Measurements from ENCODE around the gene LRRTM4.

LRRTM4 gene

GRCh38 chr2:77210725-77211124 lies 311.5 kb downstream of the LRRTM4 start:
- 100% methylated on average over 2 of the region's 3 CpGs for WGBS (ENCODE audit: insufficient coverage)
- POLR2A ChIA-PET: no interaction called here
- Histone ChIP-seq H3K4me1 (ENCODE audit: control extremely low read depth in 1 of 4, control insufficient read depth in 4 of 4, insufficient read depth in 4 of 4, low read length in 3 of 4) (no peaks in the 10 kb centered on the region), H3K9me3 (ENCODE audit: control extremely low read depth in 1 of 5, control insufficient read depth in 4 of 5, insufficient read depth in 2 of 5, low read depth in 1 of 5, low read length in 4 of 5) (no peaks in the 10 kb centered on the region), H3K36me3 (ENCODE audit: control insufficient read depth in 4 of 4, insufficient read depth in 4 of 4, low read length in 3 of 4) (no peaks in the 10 kb centered on the region), H3K27ac (ENCODE audit: insufficient read depth in 1 of 2, low read depth in 1 of 2, low read length in 2 of 2, poor library complexity in 1 of 2, severe bottlenecking in 2 of 2) (no peak overlapping the region), H3K4me3 (ENCODE audit: control insufficient read depth in 1 of 7, extremely low read depth in 1 of 7, insufficient read depth in 4 of 7, low read depth in 2 of 7, low read length in 6 of 7) (no peak overlapping the region), H3K27me3 (replicated peaks in 2 of 5; ENCODE audit: control insufficient read depth in 4 of 5, insufficient read depth in 5 of 5, low read length in 4 of 5) (no peaks in the 10 kb centered on the region)
- DNase-seq: no peak
- CTCF ChIA-PET: no interaction called here

DNA sequence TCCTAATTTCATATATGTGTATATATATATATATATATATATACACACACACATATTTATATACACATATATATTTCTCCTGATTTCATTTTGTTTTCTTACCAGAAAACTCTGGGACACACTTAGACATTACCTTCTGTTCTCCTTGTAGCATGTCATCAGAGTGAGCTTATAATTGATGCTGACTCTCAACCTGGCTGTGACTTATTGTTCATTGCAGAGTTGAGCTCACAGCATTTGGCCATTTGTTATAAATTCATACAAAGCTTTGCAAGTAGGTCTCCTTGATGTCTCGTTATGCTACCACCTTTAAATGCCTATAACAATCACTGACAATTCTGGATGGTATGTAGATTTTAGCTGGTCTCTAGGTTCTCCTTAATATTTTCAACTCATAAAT lies 314.8 kb downstream of the LRRTM4 start:
- H3K4me3 ChIP-seq (ENCODE audit: control insufficient read depth in 1 of 7, extremely low read depth in 1 of 7, insufficient read depth in 4 of 7, low read depth in 2 of 7, low read length in 6 of 7): no peak overlapping the region
- WGBS (ENCODE audit: insufficient coverage): no CpG with 5 or more reads among the region's 1 CpG
- POLR2A ChIA-PET: no interaction called here
- CTCF ChIA-PET: no interaction called here
- H3K27me3 ChIP-seq (replicated peaks in 2 of 5; ENCODE audit: control insufficient read depth in 4 of 5, insufficient read depth in 5 of 5, low read length in 4 of 5): no peaks in the 10 kb centered on the region
- no peak for DNase-seq
- H3K27ac ChIP-seq (ENCODE audit: insufficient read depth in 1 of 2, low read depth in 1 of 2, low read length in 2 of 2, poor library complexity in 1 of 2, severe bottlenecking in 2 of 2): no peak overlapping the region
- no peaks in the 10 kb centered on the region for H3K36me3 ChIP-seq (ENCODE audit: control insufficient read depth in 4 of 4, insufficient read depth in 4 of 4, low read length in 3 of 4)
- H3K9me3 ChIP-seq (ENCODE audit: control extremely low read depth in 1 of 5, control insufficient read depth in 4 of 5, insufficient read depth in 2 of 5, low read depth in 1 of 5, low read length in 4 of 5): no peaks in the 10 kb centered on the region
- no peaks in the 10 kb centered on the region for H3K4me1 ChIP-seq (ENCODE audit: control extremely low read depth in 1 of 4, control insufficient read depth in 4 of 4, insufficient read depth in 4 of 4, low read length in 3 of 4)

DNA sequence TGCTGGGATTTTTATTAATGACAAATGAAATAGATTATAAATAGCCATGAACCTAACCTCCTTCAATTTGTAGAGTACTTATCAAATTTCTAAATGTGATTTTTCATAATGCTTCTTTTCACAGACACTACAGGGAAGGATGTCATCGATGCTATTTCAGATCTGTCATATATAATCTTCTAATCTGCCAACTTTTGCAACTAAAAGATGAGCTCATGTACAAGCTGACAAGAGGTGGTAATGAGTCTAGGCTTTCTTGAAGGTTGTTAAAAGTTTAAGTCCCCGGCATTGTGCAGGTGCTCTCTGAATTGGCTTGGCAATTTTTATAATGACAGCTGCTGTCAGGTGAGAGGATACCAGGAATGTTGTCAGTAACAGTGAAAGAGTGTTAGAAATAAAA lies 320.4 kb downstream of the LRRTM4 start:
- 83% methylated on average over 1 of the region's 2 CpGs for WGBS (ENCODE audit: insufficient coverage)
- no peak for DNase-seq
- CTCF ChIA-PET: no interaction called here
- no peaks in the 10 kb centered on the region for H3K36me3 ChIP-seq (ENCODE audit: control insufficient read depth in 4 of 4, insufficient read depth in 4 of 4, low read length in 3 of 4)
- no peaks in the 10 kb centered on the region for H3K9me3 ChIP-seq (ENCODE audit: control extremely low read depth in 1 of 5, control insufficient read depth in 4 of 5, insufficient read depth in 2 of 5, low read depth in 1 of 5, low read length in 4 of 5)
- H3K4me1 ChIP-seq (ENCODE audit: control extremely low read depth in 1 of 4, control insufficient read depth in 4 of 4, insufficient read depth in 4 of 4, low read length in 3 of 4): no peaks in the 10 kb centered on the region
- POLR2A ChIA-PET: no interaction called here
- no peak overlapping the region for H3K4me3 ChIP-seq (ENCODE audit: control insufficient read depth in 1 of 7, extremely low read depth in 1 of 7, insufficient read depth in 4 of 7, low read depth in 2 of 7, low read length in 6 of 7)
- no peak overlapping the region for H3K27ac ChIP-seq (ENCODE audit: insufficient read depth in 1 of 2, low read depth in 1 of 2, low read length in 2 of 2, poor library complexity in 1 of 2, severe bottlenecking in 2 of 2)
- H3K27me3 ChIP-seq (replicated peaks in 2 of 5; ENCODE audit: control insufficient read depth in 4 of 5, insufficient read depth in 5 of 5, low read length in 4 of 5): no peaks in the 10 kb centered on the region

DNA sequence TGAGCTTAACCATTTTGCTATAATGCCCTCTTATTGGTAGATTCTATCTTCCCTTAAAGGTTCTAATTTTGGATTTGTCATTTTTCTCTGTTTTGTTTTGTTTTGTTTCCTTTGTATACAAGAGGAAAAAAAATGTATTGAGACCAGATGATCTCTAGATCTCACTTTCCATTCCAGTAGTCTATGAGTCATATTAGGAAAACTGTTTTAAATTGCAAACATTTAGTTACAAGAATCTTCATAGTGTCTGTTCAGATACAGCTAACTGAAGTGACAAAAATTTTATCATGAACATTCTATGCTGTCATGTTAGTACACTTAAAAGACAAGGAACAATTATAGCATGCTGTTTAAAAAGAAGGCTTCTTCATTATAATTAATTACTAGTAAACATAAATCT lies 322.8 kb downstream of the LRRTM4 start:
- Histone ChIP-seq H3K27ac (ENCODE audit: insufficient read depth in 1 of 2, low read depth in 1 of 2, low read length in 2 of 2, poor library complexity in 1 of 2, severe bottlenecking in 2 of 2) (no peak overlapping the region), H3K4me3 (ENCODE audit: control insufficient read depth in 1 of 7, extremely low read depth in 1 of 7, insufficient read depth in 4 of 7, low read depth in 2 of 7, low read length in 6 of 7) (no peak overlapping the region), H3K9me3 (ENCODE audit: control extremely low read depth in 1 of 5, control insufficient read depth in 4 of 5, insufficient read depth in 2 of 5, low read depth in 1 of 5, low read length in 4 of 5) (no peaks in the 10 kb centered on the region), H3K4me1 (ENCODE audit: control extremely low read depth in 1 of 4, control insufficient read depth in 4 of 4, insufficient read depth in 4 of 4, low read length in 3 of 4) (no peaks in the 10 kb centered on the region), H3K27me3 (replicated peaks in 2 of 5; ENCODE audit: control insufficient read depth in 4 of 5, insufficient read depth in 5 of 5, low read length in 4 of 5) (no peaks in the 10 kb centered on the region), H3K36me3 (ENCODE audit: control insufficient read depth in 4 of 4, insufficient read depth in 4 of 4, low read length in 3 of 4) (no peaks in the 10 kb centered on the region)
- CTCF ChIA-PET: no interaction called here
- DNase-seq: no peak
- POLR2A ChIA-PET: no interaction called here

DNA sequence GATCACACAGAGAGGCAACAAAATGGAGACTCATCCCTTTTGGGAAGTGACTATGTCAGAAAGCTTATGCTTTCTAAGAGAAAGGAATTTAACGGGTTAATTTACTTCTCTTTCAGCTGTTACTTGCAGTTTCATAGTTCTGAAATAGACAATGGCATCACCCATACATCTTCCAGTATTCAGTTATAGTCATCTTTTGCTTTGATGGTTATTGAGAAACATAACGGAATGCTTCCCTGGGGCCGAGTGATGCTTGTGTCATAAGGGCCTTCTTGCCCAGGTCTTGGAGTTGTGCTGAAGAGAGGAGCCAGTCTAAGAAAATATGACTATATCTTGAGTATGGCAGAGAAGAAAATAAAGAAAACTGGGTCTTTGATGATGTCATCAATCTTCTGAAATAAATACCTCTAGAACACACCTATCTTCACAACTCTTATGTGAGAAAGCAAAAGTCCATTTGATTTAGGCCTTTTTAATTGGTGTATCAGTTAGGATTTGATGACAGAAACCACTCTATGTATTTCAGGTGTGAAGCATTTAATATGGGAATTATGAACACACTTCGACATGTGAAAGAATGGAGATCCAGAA lies 328.2 kb downstream of the LRRTM4 start:
- no CpG with 5 or more reads among the region's 4 CpGs for WGBS (ENCODE audit: insufficient coverage)
- no peaks in the 10 kb centered on the region for H3K36me3 ChIP-seq (ENCODE audit: control insufficient read depth in 4 of 4, insufficient read depth in 4 of 4, low read length in 3 of 4)
- H3K27me3 ChIP-seq (replicated peaks in 2 of 5; ENCODE audit: control insufficient read depth in 4 of 5, insufficient read depth in 5 of 5, low read length in 4 of 5): no peaks in the 10 kb centered on the region
- no peak overlapping the region for H3K4me3 ChIP-seq (ENCODE audit: control insufficient read depth in 1 of 7, extremely low read depth in 1 of 7, insufficient read depth in 4 of 7, low read depth in 2 of 7, low read length in 6 of 7)
- no peak for DNase-seq
- CTCF ChIA-PET: no interaction called here
- H3K9me3 ChIP-seq (ENCODE audit: control extremely low read depth in 1 of 5, control insufficient read depth in 4 of 5, insufficient read depth in 2 of 5, low read depth in 1 of 5, low read length in 4 of 5): no peaks in the 10 kb centered on the region
- H3K4me1 ChIP-seq (ENCODE audit: control extremely low read depth in 1 of 4, control insufficient read depth in 4 of 4, insufficient read depth in 4 of 4, low read length in 3 of 4): no peaks in the 10 kb centered on the region
- POLR2A ChIA-PET: no interaction called here
- H3K27ac ChIP-seq (ENCODE audit: insufficient read depth in 1 of 2, low read depth in 1 of 2, low read length in 2 of 2, poor library complexity in 1 of 2, severe bottlenecking in 2 of 2): no peak overlapping the region

DNA sequence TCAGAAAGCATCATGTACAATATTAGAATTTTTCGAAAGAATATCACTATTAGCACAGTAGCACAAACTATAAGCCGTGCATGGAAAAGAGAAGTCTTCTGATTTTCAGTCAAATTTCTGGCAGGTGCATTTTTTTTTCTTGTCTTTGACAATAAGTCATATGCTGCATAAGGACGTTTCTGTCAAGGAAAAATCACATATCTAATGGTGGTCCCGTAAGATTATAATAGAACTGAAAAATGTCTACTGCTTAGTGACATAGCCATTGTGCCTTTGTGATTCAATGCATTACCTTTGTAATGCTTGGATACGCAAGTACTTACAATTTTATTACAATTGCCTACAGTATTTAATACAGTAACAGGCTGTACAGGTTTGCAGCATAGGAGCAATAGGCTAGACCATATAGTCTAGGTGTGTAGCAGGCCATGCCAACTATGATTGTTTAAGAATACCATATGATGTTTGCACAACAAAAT lies 329.3 kb downstream of the LRRTM4 start:
- no peaks in the 10 kb centered on the region for H3K9me3 ChIP-seq (ENCODE audit: control extremely low read depth in 1 of 5, control insufficient read depth in 4 of 5, insufficient read depth in 2 of 5, low read depth in 1 of 5, low read length in 4 of 5)
- DNase-seq: no peak
- 94% methylated on average over 4 of the region's 5 CpGs for WGBS (ENCODE audit: insufficient coverage)
- ChIA-PET POLR2A (no interaction called here), CTCF (no interaction called here)
- no peaks in the 10 kb centered on the region for H3K36me3 ChIP-seq (ENCODE audit: control insufficient read depth in 4 of 4, insufficient read depth in 4 of 4, low read length in 3 of 4)
- no peaks in the 10 kb centered on the region for H3K27me3 ChIP-seq (replicated peaks in 2 of 5; ENCODE audit: control insufficient read depth in 4 of 5, insufficient read depth in 5 of 5, low read length in 4 of 5)
- no peaks in the 10 kb centered on the region for H3K4me1 ChIP-seq (ENCODE audit: control extremely low read depth in 1 of 4, control insufficient read depth in 4 of 4, insufficient read depth in 4 of 4, low read length in 3 of 4)
- no peak overlapping the region for H3K27ac ChIP-seq (ENCODE audit: insufficient read depth in 1 of 2, low read depth in 1 of 2, low read length in 2 of 2, poor library complexity in 1 of 2, severe bottlenecking in 2 of 2)
- H3K4me3 ChIP-seq (ENCODE audit: control insufficient read depth in 1 of 7, extremely low read depth in 1 of 7, insufficient read depth in 4 of 7, low read depth in 2 of 7, low read length in 6 of 7): no peak overlapping the region

GRCh38 chr2:77191665-77192064 lies 330.5 kb downstream of the LRRTM4 start:
- POLR2A ChIA-PET: no interaction called here
- CTCF ChIA-PET: no interaction called here
- Histone ChIP-seq H3K27me3 (replicated peaks in 2 of 5; ENCODE audit: control insufficient read depth in 4 of 5, insufficient read depth in 5 of 5, low read length in 4 of 5) (no peaks in the 10 kb centered on the region), H3K4me1 (ENCODE audit: control extremely low read depth in 1 of 4, control insufficient read depth in 4 of 4, insufficient read depth in 4 of 4, low read length in 3 of 4) (no peaks in the 10 kb centered on the region), H3K36me3 (ENCODE audit: control insufficient read depth in 4 of 4, insufficient read depth in 4 of 4, low read length in 3 of 4) (no peaks in the 10 kb centered on the region), H3K9me3 (ENCODE audit: control extremely low read depth in 1 of 5, control insufficient read depth in 4 of 5, insufficient read depth in 2 of 5, low read depth in 1 of 5, low read length in 4 of 5) (no peaks in the 10 kb centered on the region), H3K4me3 (ENCODE audit: control insufficient read depth in 1 of 7, extremely low read depth in 1 of 7, insufficient read depth in 4 of 7, low read depth in 2 of 7, low read length in 6 of 7) (no peak overlapping the region), H3K27ac (ENCODE audit: insufficient read depth in 1 of 2, low read depth in 1 of 2, low read length in 2 of 2, poor library complexity in 1 of 2, severe bottlenecking in 2 of 2) (no peak overlapping the region)
- no CpG with 5 or more reads among the region's 1 CpG for WGBS (ENCODE audit: insufficient coverage)
- DNase-seq: no peak
